DOHH2 (cell line): ENCODE data around the gene HHAT.

Source experiments
- EZH2phosphoT487 ChIP-seq: fragments of 200-600 bp; sonication (generic); IDR thresholded peaks from 2 replicates; pipeline ENCODE4 v1.6.1; 2017; ENCODE audit warnings: borderline replicate concordance, mild to moderate bottlenecking, antibody characterized with exemption, low read length, moderate library complexity, mixed read lengths
- TF ChIP-seq, protein P1 (sequence below): fragments of 200-600 bp; sonication (generic); IDR thresholded peaks from one replicate; pipeline ENCODE4 v1.5.1; 2014; ENCODE audit warnings: antibody characterized with exemption, mild to moderate bottlenecking, low read depth, low read length; ENCODE audit not compliant: poor library complexity, severe bottlenecking

- TF ChIP-seq, protein P1, sequence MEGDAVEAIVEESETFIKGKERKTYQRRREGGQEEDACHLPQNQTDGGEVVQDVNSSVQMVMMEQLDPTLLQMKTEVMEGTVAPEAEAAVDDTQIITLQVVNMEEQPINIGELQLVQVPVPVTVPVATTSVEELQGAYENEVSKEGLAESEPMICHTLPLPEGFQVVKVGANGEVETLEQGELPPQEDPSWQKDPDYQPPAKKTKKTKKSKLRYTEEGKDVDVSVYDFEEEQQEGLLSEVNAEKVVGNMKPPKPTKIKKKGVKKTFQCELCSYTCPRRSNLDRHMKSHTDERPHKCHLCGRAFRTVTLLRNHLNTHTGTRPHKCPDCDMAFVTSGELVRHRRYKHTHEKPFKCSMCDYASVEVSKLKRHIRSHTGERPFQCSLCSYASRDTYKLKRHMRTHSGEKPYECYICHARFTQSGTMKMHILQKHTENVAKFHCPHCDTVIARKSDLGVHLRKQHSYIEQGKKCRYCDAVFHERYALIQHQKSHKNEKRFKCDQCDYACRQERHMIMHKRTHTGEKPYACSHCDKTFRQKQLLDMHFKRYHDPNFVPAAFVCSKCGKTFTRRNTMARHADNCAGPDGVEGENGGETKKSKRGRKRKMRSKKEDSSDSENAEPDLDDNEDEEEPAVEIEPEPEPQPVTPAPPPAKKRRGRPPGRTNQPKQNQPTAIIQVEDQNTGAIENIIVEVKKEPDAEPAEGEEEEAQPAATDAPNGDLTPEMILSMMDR = no peak
- TF ChIP-seq EZH2phosphoT487 = no peak
Measured at GRCh38 chr1:210556475-210556874, 227.8 kb downstream of the HHAT start.
